Stimulated activated CD4-positive, alpha-beta T cell treated with anti-CD3 and anti-CD28 coated beads, Interleukin-4, amount 100 ng/mL, for 4 hours (primary cell): ENCODE data around the gene DNMT3A.

Experiments
- DNase-seq, 2 experiments: peaks; one replicate each; pipeline ENCODE4 v3.0.0-alpha.2; 2020

The DNMT3A gene

GRCh38 chr2:25324251-25324650 is 17.5 kb downstream of the DNMT3A start:
- DNase-seq = no peak

GRCh38 chr2:25323610-25324189 is 18.0 kb downstream of the DNMT3A start:
- no peak for DNase-seq

GRCh38 chr2:25323042-25323514 is 18.6 kb downstream of the DNMT3A start:
- DNase-seq = peak; percentile 47 to 63

GRCh38 chr2:25322312-25322711 is 19.4 kb downstream of the DNMT3A start:
- DNase-seq = peak in 1 of 2 experiments; percentile 61

- DNase-seq = no peak
Observed at GRCh38 chr2:25320077-25320476, 21.6 kb downstream of the DNMT3A start.

GRCh38 chr2:25316101-25316500 is 25.6 kb downstream of the DNMT3A start:
- DNase-seq = no peak

- DNase-seq = no peak
Observed at GRCh38 chr2:25315316-25315680, 26.4 kb downstream of the DNMT3A start.

- peak; percentile 87 to 93 for DNase-seq
Observed at GRCh38 chr2:25314514-25315315, 27.0 kb downstream of the DNMT3A start.

- no peak for DNase-seq
Observed at GRCh38 chr2:25313711-25314513, 27.8 kb downstream of the DNMT3A start.

- peak; percentile 47 to 71 for DNase-seq
Observed at GRCh38 chr2:25312958-25313710, 28.6 kb downstream of the DNMT3A start.

- DNase-seq = no peak
Observed at GRCh38 chr2:25311865-25312575, 29.7 kb downstream of the DNMT3A start.

- DNase-seq = no peak
Observed at GRCh38 chr2:25310965-25311864, 30.5 kb downstream of the DNMT3A start.

GRCh38 chr2:25310709-25310964 is 31.1 kb downstream of the DNMT3A start:
- no peak for DNase-seq

- peak; percentile 64 to 70 for DNase-seq
Observed at GRCh38 chr2:25309402-25309801, 32.3 kb downstream of the DNMT3A start.

GRCh38 chr2:25308599-25308998 is 33.1 kb downstream of the DNMT3A start:
- no peak for DNase-seq

- DNase-seq = no peak
Observed at GRCh38 chr2:25307949-25308557, 33.7 kb downstream of the DNMT3A start.

GRCh38 chr2:25306777-25307368 is 34.9 kb downstream of the DNMT3A start:
- no peak for DNase-seq

- DNase-seq = no peak
Observed at GRCh38 chr2:25305775-25306174, 36.0 kb downstream of the DNMT3A start.

GRCh38 chr2:25304826-25305596 is 36.7 kb downstream of the DNMT3A start:
- no peak for DNase-seq

GRCh38 chr2:25304321-25304720 is 37.4 kb downstream of the DNMT3A start:
- DNase-seq = no peak
